GM23338 (cell line): Measurements from ENCODE around the gene CEP170B.

ENCODE experiments used
- CTCF ChIP-seq, 2 experiments: fragments of 200-600 bp in 1 of 2; sonication (generic) in 1 of 2; conservative IDR thresholded peaks; 2 replicates each; pipeline versions ENCODE4 v1.5.1 to v1.6.1; 2016 to 2017; ENCODE audit warnings: antibody characterized with exemption in 2 of 2, low read depth in 2 of 2, mild to moderate bottlenecking in 2 of 2, moderate library complexity in 1 of 2
- REST ChIP-seq: IDR thresholded peaks from one replicate; pipeline ENCODE4 v1.6.1; 2018; ENCODE audit warnings: antibody characterized with exemption; ENCODE audit not compliant: unreplicated experiment

- TF ChIP-seq REST (no peak), CTCF (conservative IDR thresholded peaks at IDR 0.05; ENCODE audit: low read depth in 2 of 2) (no peak)
Measured at GRCh38 chr14:104858811-104859426, 6.1 kb upstream of the CEP170B start.
